GM03348 (cell line): ENCODE measurements around the gene ST3GAL3.
A peak's percentile ranks its signal among the peaks of the same experiment; 100 is the strongest.
"Not testable (repeated sequence)": the region's sequence is repeated elsewhere in the genome, so short reads cannot be mapped to it uniquely, and the experiment has no call there.

Experiments used
- DNase-seq: peaks from one replicate; pipeline ENCODE4 v3.0.0; 2012; ENCODE audit warnings: low spot score

The ST3GAL3 gene

DNA sequence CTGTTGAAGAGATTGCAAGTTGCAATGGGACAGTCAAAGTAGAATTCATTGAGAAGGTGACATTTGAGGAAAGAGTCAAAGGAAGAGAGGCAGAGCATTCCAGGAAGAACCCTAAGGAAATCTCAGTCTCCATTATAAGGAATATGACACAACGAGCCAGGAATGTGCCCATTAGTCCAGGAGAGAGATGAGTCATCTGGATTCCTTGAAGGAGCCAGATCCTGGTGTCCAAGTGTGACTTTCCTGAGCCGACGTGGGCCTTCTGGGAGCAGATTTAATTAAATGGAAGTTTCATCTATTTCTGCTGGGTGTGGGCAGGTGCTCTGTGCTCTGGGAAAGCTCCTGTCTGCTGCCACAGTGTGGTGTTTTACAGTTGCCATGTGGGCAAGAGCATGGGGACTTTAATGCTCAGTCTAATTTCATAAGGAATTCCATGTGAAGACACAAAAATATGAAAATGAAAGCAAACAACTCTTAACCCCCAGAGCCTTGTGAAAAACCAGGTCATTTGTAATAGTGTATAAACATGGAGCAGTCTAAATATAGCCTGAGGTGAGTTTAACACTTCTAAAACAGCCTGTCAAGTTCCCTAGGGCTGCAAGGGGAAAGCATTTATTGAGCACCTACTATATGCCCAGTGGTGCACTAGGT lies 114.8 kb downstream of the ST3GAL3 start:
- peak; percentile 92 for DNase-seq

DNA sequence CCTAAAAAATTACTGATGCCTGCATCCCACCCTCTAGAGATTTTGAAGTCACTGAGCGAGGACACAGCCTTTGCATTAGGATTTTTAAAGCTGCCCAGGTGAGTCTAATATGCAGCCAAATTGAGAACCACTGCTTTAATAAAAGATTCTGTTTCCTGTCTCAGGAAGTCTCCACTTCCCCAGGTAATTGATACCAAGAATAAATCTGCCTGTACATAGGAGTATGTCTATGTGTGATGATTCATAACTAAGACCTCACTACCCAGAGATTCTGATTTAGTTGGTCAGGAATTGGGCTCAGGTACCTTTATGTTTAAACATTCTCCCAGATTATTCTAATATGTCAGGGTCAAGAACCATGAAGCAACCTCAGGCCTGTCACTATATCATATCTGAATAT lies 117.5 kb downstream of the ST3GAL3 start:
- no peak for DNase-seq

DNA sequence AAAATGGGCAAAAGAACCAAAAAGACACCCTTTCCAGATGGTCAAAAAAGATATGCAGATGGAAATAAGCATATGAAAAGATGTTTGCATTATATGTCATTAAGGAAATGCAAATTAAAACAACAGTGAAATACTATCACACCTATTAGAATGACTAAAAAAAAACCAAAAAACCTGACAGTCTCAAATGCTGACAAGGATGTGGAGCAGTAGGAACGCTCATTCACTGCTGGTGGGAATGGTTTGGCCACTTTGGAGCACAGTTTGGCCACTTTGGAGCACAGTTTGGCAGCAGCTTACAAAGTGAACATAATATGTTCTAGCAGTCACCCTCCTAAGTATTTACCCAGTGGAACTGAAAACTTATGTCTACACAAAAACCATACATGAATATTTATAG lies 121.2 kb downstream of the ST3GAL3 start:
- DNase-seq: no peak

DNA sequence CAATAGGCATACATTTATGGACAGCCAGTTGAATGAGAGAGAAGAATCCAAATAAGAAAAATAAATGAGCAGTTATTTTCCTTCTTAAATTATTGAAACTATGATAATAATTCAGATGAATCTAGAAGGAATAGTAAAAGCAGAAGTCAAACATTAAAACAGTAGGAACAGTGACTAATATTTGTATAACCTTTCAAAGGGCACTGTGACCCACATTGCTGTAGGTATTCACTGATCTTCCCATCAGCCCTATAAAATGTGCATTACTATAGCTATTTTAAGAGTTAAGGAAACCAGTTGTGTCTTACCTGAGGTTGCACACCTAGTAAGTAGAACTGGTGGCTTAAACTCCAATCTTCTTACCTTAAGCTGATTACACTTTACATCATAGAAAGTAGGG lies 123.5 kb downstream of the ST3GAL3 start:
- DNase-seq: no peak

DNA sequence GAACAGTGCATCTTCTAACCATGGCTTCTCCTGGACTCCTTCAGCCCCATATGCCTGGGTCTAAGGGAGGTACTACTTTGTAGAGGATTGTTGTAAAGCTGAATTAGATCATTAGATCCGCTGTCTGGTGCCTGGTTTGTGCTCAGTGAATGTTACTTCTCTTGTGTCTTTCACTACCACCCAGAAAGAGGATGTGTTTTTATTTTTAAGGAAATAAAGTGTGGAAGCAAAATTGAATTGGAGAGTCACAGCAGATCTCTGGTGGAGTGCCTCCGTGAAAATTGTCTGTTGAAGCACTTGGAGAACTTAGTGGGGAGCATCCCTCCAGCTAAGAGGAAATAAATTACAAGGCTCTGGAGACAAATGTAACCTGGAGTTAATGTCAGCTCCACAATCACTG lies 124.5 kb downstream of the ST3GAL3 start:
- no peak for DNase-seq

DNA sequence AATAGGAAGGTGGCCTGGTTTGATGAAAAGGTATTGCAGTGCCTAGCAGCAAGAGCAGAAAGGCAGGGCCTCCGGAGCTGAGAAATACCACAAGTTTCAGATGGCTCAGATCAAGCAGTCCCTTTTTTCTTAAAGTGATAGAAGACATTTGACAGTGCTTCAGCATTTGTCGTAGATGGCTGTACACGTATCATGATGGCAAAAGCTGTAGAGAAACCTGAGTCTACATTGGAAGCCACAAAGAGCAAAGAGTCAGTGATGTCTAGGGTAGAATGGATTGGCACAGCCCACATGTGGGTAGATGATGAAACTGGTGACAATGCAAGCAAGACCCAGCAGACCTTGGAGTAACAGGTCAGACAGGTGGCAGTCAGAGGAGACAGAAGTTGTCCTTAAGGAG lies 124.9 kb downstream of the ST3GAL3 start:
- no peak for DNase-seq

DNA sequence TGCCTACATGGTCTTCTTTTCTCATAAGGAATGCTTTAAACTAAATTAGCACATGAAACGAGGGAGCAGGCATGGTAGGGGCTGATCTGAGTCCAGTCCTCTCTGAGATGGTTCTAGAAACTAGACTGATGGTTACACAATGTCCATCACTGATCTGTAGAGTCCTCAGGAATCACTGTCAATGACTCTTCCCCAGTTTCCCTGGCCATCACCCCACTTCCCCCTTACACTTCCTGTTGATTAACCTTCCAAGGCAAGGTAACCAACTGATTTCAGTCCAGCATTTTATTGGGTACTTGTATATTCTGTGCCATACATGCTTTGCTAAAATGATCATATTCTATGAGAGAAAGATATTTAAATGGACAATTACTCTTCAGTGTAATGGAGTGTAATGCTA lies 125.7 kb downstream of the ST3GAL3 start:
- no peak for DNase-seq

DNA sequence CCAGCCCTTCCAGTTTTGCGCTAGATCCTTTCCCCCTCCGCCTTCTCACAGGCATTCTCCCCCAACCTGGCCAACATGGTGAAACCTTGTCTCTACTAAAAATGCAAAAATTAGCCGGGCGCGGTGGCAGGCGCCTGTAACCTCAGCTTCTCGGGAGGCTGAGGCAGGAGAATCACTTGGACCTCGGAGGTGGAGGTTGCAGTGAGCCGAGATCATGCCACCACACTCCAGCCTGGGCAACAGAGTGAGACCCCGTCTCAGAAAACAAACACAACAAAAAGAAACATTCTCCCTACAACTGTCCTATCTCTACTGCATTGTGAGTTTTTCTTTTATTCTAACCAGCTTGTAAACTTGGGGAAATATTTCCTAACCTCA lies 126.6 kb downstream of the ST3GAL3 start:
- DNase-seq: not testable (repeated sequence)

DNA sequence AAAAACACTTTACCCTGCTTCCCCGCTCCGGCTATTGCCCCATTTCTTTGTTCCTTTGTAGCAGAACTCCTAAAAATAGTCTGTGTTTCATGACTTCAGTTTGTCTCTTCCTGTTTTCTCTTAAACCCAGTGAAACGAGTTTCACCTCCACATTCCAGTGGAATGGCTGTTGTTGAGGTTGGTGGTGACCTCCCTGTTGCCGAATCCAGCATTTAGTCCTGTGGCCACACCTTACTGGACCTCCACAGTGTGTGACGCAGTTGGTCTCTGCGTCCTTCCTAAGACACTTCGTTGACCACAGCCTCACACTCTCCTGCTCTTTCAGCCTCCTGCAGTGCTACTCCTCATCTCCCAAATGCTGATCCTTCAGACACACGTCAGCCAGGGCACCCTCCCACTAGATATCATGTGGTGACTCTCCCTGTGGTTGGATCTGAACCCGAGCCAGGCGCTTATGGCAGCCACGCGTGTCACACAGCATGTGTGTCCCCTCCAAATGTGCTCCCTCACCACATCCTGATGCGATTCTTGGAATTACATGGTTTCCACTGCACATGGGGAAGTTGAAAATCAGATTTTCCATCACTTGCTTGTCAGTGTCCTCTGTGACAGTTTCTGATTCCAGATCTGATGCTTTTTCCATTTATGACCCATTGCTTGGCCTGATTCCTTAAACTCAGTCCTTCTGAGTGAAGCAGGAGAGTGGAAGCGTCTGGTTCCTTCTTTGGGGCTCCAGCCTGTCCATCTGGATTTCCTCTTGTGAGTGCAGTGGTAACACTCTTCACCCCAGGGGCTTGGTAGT lies 127.1 kb downstream of the ST3GAL3 start:
- peak; percentile 13 for DNase-seq

DNA sequence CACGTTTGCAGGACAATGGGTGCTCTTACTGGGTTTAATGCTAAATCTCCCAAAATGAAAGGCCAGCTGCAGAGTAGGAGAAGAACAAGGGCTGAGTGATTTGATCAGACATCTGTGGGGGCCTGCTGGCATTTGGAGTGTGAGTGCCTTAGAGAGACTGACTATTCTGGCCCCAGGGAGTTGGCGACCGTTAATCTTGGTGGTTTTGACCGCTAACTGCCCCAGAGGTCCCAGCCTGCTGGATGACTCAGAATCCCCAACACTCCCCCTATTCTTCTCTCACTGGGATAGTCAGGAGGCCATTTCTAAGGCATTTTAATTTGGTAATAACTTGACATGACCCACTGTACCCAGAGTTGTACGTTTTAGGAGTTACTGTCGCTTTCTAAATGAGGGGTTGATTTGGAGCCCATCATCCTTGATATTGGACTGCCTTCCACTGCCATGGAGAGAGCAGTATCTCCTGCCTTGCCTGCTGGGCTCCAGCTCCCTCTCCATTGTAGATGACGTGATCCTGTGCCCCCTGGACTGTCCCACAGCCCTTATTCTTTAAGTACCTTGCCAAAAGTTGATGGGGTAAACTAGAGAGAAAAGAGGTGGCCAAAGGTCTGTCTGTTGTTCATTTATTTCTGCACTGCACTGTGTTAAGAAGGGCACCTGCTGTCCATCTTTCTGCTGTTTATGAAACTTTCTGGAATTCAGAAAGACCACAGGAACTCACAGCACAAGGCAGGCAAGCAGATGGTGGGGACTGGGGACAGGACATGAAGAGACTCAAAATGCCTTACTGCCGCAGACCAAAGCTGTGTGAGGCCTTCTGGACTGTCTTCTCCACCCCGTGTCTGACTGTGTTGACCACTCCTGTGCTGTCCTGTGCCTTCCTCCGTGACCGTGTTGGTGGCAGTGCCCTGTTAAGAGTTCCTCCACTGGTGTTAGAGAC lies 128.0 kb downstream of the ST3GAL3 start:
- DNase-seq: peak; percentile 80

DNA sequence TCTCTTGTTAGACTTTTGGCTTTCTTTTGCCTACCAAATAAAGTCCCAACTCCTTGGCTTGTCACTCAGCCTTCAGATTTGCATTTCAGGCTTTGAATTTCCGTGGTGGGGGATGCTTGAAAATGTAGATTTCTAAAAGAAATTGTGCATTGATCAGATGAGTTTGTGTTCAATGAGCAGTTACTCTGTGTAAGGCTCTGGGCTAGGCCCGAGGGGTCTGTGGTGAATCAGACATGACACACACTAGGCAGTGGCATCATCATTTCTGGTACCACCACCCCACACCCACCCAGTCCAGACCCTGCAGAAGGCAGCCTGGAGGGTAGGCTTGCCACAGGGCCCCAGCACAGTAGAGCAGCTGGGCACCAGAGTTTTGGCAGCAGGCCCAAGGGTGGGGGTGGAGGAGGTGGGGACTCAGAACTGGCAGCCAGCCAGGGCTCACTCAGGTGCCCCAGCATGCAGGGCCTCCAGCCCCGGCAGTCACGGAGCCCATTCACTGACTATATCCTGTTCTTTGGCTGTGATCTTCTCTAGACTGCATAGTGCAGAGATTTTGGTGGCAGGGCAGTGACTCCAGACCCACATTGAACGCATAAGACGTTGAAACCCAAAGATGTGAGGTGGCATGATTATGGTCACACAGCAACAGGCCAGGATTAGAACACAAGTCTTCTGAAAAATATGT lies 129.1 kb downstream of the ST3GAL3 start:
- DNase-seq: no peak

DNA sequence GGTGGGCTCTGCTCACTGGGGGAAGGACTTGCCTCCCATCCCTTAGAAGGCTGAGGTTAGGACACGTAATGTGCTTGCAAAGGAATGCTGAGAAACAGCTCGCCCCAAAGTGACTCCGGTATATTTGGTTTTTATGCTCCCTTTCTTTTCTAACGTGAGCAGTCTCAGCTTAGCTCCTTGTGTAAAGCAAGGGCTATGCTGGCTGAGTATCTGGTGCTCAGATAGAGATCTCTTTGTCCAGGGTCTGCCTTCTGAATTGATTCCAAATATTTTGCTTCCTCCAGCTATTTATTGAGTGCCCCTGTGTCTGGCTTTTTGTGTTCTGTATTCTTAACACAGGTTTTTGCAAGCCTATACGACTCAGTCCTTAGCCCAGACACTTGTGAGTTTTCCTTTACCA lies 131.7 kb downstream of the ST3GAL3 start:
- no peak for DNase-seq

DNA sequence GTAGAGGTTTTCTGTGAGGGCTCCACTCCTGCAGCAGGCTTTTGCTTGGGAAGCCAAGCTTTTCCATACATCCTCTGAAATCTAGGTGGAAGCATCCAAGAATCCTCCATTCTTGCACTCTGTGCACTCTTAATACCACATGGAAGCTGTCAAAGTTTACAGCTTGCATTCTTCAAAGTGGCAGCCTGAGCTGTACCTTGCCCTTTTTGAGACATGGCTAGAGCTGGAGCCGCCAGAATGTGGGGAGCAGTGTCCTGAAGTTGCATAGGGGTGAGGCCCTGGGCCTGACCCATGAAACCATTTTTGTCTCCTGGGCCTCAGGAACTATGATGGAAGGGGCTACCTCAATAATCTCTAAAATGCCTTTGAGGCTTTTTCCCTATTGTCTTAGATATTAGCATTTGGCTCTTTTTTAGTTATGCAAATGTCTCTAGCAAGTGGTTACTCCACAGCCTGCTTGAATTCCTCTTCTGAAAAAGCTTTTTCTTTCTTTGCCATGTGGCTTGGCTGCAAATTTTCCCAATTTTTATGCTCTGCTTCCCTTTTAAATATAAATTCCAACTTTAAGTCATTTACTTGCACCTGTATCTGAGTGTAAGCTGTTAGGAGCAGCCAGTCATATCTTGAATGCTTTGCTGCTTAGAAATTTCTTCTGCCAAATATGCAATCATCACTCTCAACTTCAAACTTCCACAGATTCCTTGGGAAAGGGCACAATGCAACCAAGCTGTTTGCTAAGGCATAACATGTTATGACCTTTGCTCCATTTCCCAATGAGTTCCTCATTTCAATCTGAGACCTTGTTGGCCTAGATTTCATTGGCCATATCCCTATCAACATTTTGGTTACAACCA lies 134.2 kb downstream of the ST3GAL3 start:
- no peak for DNase-seq

DNA sequence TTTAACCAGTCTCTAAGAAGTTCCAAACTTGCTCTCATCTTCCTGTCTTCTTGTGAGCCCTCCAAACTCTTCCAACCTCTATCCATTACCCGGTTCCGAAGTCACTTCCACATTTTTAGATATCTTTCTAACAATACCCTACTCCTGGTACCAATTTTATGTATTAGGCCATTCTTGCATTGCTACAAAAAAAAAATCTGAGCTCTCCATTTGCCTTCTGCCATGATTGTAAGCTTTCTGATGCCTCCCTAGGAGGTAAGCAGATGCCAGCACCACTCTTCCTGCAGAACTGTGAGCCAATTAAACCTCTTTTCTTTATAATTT lies 134.8 kb downstream of the ST3GAL3 start:
- no peak for DNase-seq

DNA sequence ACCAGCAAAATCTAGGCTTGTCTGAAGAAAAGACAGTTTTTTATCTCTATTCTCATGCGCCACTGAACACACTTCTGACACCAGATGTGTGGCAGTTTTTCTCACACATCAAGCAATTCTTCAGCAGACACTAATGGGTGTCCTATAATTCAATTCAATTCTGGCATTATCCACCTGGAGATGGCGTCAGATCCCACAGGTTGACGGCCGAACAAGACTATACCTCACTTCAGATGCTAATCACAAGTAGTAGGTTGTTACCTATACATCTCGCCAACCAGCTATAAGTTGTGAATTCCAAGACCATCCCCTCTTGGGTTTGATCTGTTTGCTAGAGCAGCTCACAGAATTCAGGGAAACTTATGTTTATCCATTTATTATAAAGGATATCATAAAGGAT lies 136.3 kb downstream of the ST3GAL3 start:
- no peak for DNase-seq

DNA sequence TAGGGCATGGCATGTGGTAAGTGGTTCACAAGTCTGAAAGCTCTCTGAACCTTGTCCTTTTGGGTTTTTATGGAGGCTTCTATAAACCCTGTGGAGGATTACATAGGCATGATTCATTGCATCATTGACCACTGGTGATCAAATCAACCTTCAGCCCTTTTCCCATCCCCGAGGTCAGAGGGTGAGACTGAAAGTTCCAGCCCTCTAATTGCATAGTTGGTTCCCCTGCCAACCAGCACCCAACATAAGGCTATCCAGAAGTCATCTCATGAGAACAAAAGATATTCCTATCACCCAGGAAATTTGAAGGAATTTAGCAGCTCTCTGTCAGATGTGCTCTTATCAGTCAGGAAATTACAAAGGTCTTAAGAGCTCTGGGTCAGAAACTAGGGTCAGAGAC lies 136.8 kb downstream of the ST3GAL3 start:
- no peak for DNase-seq

DNA sequence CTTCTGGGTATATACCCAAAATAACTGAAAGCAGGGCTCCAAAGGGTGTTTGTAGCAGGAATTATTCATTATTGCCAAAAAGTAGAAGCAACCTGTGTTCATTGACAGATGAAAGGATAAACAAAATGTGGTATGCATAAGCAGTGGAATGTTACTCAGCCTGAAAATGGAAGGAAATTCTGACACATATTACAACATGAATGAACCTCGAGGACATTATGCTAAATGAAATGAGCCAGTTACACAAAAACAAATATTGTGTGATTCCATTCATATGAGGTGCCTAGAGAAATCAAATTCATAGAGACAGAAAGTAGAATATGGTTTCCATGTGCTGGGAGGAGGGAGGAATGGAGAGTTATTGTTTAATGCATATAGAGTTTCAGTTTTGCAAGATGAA lies 140.0 kb downstream of the ST3GAL3 start:
- DNase-seq: no peak

DNA sequence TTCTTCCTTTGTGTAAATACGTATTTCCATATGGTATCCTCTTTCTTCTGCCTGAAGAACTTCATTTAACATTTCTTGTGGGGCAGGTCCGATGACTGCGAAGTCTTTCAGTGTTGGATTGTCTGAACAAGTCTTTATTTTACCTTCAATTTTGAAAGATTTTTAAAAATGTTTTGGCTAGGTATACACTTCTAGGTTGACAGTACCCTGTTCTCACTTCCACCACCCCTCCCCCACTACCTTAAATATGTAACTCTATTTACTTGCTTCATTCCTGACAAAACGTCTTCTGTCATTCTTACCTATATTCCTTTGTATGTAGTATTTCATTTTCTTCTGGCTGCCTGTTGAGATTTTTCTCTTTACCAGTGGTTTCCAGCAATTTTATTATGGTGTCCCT lies 140.5 kb downstream of the ST3GAL3 start:
- no peak for DNase-seq

DNA sequence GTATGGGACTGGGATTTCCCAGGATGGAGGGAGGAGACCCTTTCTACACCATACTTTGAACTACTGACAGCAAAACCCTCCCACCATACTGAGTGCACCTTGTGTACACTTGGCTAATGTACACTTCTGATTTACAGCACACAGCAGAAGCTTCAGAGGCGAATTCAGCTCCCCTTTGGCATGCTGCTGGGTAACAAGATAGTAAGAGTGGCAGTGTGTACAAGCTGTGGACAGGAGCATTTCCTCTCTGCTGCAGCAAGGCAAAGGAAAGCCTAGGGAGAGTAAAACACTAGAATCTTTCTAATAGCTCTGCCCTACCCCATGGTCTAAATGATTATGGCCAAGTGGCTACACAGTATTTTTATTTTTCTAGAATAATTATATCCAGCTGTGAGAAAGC lies 142.3 kb downstream of the ST3GAL3 start:
- DNase-seq: no peak

DNA sequence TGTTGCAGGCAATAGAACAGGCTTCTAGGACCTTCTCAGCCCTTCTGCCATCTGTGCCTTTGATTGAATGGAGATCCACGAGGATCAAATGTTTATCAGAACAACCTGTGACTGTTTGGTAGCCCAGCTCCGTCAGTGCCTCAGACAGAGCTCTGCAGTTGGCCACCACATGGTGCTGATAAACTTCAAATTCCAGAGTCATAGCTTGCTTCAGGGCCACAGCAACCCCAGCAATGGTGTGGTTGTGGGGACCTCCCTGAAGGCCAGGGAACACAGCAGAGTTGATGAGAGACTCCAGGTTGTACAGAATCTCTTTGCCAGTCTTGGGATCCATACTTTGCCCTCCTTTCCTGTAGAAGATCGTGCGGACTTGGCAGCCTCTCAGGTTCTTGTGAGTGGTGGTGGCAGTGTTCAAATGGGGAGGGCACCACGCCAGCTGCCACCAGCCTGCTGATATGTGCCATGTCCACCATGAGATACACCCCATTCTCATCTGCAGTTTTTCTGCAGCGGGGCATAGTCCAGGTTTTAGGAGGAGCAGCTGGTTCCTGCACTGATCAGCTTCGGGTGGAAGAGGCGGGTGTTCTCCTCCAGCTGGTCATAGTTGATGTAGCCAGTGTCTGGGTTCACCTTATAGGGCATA lies 143.4 kb downstream of the ST3GAL3 start:
- no peak for DNase-seq
